OCI-LY3 (cell line): Measurements from ENCODE around the gene MAML2.

ENCODE experiments used
- EZH2phosphoT487 ChIP-seq: fragments of 200-600 bp; shearing (Covaris generic); IDR thresholded peaks from 2 replicates; pipeline ENCODE4 v1.6.1; 2018; ENCODE audit warnings: antibody characterized with exemption, mixed run types, low read depth
- TF ChIP-seq, protein P1 (sequence below): fragments of 200-600, 300-600 bp; sonication (generic); IDR thresholded peaks from 2 replicates; pipeline ENCODE4 v1.5.1; 2014; ENCODE audit warnings: antibody characterized with exemption, low read length, low read depth

GRCh38 chr11:96065379-96065778, 277.6 kb downstream of the MAML2 start:
- TF ChIP-seq, protein P1, sequence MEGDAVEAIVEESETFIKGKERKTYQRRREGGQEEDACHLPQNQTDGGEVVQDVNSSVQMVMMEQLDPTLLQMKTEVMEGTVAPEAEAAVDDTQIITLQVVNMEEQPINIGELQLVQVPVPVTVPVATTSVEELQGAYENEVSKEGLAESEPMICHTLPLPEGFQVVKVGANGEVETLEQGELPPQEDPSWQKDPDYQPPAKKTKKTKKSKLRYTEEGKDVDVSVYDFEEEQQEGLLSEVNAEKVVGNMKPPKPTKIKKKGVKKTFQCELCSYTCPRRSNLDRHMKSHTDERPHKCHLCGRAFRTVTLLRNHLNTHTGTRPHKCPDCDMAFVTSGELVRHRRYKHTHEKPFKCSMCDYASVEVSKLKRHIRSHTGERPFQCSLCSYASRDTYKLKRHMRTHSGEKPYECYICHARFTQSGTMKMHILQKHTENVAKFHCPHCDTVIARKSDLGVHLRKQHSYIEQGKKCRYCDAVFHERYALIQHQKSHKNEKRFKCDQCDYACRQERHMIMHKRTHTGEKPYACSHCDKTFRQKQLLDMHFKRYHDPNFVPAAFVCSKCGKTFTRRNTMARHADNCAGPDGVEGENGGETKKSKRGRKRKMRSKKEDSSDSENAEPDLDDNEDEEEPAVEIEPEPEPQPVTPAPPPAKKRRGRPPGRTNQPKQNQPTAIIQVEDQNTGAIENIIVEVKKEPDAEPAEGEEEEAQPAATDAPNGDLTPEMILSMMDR, result no peak
- no peak for TF ChIP-seq EZH2phosphoT487
